HG02943 (cell line): ENCODE measurements around the gene ZFP36.

Source experiments
- ATAC-seq: cut with Tn5 transposase; IDR thresholded peaks from one replicate; pipeline ENCODE4 v1.9.1; 2021; ENCODE audit warnings: mild to moderate bottlenecking, low read depth, moderate library complexity; ENCODE audit not compliant: unreplicated experiment

The ZFP36 gene

DNA sequence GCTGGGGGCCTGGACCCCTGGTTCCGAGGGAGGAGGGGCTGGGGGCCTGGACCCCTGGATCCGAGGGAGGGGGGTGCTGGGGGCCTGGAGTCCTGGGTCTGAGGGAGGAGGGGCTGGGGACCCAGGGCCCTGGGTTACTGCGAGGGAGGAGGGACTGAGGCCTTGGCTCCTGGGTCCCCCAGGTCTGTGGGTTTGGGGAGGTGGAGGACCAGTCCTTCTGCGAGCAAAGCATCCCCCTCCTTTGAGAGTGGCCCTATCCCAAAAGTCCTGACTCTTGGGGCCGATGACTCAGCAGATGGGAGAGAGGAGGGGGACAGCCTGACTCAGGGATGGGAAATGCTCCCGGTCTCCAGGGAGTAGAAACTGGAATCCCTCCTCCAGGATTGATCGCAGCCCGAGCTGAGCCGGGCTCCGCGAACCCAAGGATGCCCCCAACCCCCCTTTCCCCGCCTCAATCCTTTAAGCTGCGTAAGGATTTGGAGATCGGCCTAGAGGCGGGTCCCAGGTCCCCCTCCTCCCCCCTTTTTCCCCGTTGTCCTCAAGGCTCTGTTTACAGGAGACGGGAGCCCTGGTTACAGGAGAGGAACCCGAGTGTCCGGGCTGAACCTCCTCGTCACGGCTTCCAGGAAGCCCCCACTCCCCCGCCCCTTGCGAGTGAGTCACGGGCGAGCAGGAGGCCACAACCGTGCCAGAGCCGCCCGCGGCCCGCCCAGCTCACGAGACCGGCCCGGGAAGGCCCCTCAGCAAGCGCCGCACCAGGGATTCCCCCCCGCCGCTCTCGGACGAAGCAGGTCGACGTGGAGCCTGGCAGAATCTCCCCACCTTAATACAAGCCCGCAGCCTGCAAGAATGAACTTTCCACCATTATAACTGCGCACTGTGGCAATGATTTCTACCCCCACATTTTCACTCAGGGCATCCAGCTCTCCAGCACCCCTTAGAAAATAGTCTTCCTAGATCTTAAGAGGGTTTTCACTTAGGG lies 3.0 kb upstream of the ZFP36 start:
- no peak for ATAC-seq

DNA sequence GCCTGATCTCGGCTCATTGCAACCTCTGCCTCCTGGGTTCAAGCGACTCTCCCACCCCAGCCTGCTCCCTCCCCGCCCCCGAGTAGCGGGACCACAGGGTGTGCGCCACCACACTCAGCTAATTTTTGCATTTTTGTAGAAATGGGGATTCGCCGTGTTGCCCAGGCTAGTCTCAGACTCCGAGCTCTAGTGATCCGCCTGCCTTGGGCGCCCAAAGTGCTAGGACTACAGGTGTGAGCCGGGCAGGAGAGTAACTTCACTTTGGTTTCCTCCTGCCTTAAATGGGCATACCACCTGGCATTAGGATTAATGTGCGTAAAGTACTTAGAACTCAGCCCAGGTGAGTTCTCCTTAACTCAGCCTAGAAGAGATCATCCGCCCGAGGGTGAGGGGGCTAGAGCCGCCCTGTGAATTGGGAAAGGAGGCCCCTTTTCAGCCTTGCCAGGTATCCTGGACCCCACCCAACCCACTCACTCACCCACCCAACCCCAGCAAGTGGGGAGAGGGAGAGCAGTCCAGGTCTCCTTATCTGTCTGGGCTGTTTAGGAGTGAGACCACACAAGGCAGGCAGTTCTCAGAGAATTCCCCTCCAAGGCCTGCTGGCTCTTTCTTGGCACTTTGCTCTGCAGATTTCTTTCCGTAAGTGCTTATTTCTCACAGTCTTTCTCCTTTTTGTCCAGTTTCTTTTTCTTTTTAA lies 1.2 kb upstream of the ZFP36 start:
- ATAC-seq = no peak

DNA sequence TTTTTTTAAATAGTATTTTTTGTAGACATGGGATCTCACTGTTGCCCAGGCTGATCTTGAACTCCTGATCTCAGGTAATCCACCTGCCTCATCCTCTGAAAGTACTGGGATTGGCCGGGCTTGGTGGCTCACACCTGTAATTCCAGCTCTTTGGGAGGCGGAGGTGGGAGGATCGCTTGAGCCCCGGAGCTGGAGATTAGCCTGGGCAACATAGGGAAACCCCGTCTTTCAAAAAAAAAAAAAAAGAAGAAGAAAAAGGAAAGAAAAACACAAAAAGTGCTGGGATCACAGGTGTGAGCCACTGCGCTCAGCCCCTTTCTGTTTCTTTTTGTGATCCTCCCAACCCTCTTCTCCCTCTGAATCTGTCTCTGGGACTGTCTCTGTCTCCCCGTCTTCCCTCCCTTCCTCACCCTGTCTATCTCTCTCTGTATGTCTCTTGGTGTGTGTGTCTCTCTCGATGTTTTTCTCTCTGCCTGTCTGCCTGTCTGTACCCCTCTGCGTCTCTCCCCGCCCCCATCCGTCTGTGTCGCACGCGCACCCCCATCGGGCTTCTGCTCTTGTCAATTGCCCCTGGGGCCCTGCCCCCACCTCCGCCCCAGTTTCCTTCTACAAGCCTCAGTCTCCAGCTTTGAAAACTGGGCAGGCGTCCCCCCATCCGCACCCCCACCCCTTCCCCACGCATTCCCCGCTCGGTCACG lies 540 bp upstream of the ZFP36 start:
- no peak for ATAC-seq

DNA sequence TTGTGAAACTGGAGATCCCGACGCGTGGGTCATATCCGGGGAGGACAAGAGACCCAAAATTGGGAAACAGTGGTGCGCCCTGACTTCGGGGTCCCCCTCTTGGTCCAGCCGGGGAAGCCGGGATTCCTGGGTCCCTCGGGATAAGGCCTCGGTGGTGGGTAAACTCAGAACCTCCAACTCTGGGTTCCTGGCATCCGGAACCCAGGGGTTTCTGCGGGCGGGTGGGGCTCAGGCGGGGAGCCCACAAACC lies 688 bp downstream of the ZFP36 start:
- no peak for ATAC-seq

DNA sequence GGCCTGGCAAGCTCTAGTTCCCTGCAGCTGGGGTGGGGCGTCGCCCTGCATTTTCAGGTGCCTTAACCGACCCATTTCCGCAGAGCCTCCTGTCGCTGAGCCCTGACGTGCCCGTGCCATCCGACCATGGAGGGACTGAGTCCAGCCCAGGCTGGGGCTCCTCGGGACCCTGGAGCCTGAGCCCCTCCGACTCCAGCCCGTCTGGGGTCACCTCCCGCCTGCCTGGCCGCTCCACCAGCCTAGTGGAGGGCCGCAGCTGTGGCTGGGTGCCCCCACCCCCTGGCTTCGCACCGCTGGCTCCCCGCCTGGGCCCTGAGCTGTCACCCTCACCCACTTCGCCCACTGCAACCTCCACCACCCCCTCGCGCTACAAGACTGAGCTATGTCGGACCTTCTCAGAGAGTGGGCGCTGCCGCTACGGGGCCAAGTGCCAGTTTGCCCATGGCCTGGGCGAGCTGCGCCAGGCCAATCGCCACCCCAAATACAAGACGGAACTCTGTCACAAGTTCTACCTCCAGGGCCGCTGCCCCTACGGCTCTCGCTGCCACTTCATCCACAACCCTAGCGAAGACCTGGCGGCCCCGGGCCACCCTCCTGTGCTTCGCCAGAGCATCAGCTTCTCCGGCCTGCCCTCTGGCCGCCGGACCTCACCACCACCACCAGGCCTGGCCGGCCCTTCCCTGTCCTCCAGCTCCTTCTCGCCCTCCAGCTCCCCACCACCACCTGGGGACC lies 1.2 kb downstream of the ZFP36 start:
- ATAC-seq = no peak

DNA sequence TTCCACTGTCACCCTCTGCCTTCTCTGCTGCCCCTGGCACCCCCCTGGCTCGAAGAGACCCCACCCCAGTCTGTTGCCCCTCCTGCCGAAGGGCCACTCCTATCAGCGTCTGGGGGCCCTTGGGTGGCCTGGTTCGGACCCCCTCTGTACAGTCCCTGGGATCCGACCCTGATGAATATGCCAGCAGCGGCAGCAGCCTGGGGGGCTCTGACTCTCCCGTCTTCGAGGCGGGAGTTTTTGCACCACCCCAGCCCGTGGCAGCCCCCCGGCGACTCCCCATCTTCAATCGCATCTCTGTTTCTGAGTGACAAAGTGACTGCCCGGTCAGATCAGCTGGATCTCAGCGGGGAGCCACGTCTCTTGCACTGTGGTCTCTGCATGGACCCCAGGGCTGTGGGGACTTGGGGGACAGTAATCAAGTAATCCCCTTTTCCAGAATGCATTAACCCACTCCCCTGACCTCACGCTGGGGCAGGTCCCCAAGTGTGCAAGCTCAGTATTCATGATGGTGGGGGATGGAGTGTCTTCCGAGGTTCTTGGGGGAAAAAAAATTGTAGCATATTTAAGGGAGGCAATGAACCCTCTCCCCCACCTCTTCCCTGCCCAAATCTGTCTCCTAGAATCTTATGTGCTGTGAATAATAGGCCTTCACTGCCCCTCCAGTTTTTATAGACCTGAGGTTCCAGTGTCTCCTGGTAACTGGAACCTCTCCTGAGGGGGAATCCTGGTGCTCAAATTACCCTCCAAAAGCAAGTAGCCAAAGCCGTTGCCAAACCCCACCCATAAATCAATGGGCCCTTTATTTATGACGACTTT lies 2.0 kb downstream of the ZFP36 start:
- ATAC-seq = no peak

DNA sequence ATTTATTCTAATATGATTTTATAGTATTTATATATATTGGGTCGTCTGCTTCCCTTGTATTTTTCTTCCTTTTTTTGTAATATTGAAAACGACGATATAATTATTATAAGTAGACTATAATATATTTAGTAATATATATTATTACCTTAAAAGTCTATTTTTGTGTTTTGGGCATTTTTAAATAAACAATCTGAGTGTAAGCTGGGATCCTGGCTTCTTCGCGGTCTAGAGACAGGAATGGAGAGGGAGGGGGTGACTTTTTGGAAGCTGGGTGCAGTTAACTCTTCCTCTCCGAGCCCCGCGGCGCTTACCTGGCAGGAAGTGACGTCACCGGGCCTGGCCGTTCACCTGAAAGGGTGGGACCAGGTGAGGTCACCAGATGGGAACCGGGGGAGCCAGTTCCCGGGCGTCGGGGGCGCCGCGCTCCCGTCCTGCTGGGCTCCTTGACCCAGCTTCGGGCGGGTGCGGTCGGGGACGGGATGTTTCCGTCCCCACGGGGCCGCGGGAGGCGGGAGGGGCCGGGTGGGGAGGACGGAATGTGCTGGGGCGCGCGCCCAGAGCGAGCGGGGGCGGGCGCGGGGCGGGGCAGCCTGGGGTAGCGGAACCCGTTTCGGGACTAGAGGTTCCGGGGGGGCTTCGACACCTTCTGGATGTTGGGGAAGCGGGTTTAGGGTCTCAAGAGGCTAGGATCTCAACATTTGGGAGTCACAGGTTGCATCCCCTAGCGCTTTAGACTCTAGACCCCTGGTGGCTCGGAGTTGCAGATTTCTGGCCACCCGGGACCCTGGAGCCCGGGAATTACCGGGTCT lies 2.8 kb downstream of the ZFP36 start:
- no peak for ATAC-seq

DNA sequence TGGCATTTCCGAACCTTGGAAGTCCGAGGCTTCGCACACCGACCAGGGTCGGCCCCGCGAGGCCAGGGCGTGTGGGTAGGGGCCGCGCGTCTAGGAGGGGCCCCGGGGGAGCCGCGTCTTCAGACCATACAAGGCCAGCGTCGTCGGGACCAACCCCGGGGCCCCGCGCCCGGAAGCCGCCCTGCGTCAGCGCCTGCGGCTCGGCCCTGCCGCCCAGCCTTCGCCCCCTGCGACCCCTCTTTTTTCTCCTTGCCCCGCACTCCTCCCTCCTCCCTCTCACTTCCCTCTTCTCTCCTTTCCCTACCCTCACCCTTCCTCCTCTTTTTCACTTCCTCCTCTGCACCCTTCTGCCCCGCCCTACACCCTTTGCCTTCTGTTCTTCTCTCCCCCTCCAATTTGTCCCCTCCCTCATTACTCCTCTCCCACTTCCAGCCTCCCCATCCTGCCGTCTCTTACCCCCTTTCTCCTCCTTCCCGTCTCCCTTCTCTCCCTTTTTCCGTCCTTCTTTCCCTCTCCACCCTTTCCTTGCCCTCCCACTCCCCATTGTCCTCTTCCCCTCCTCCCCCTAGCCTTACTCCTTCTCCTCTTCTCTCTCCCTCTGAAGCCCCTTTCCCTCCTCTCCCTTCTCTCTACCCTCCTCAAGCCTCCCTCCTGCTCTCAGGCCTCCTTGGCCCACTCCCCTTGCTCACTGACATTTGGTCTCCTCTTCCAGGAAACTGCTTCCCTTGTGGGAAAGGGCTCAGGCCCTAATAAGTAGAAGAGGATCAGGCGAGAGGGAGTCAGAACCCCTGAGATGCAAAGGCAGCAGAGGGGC lies 3.6 kb downstream of the ZFP36 start:
- no peak for ATAC-seq

DNA sequence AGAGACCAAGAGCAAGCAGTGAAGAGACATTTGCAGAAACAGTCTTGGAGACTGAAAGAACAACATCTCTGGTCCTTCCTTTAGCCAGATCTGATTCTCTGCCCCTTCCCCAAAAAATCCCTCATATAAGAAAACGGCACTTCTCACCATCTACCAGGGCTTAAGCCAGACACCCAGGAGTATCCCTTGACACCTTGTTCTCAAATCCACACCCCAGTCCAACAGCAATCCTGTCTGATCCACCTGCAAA lies 4.1 kb downstream of the ZFP36 start:
- ATAC-seq = no peak

DNA sequence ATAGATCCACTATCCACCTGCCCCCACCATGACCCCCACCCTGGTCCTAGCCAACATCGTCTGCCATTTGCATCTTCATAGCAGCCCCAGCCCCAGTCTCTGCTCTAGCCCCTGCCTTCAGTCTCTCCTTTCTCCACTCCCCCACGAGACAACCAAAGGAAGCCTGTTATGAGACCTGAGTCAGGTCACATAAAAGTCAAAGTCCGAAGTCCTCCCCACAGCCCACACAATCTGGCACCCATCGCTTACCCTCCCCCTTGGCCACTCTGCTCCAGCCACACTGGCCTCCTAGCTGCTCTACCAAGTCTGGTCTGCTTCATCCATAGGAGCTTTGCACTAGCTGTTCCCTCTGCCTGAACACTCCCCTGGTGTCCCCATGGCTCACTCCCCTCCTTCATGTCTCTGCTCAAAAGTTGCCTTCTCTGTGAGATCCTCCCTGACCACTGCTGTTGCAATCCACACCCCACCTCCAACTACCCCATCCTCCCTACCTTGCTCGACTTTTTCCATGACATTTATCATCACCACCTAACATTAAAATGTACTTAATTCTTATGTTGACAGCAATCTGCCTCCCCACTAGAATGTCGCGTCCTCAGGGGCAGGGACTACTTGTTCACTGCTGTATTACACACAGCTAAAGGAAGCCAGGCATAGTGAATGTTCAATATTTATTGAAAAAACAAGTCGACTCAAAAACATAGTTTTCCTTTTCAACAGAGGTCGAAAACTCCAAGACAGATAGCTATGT lies 4.6 kb downstream of the ZFP36 start:
- no peak for ATAC-seq

DNA sequence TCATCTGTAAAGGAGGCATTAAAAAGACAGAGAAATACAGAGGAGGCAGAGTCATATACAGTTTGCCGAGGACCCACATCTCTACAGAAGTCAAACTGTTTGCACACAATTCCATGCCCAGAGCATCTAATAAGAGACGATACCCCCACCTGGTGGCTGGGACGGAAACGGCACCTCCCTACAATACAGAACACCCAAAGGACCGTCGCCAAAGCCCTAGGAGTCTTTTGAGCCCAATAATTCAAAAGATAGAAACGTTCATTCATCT lies 5.1 kb downstream of the ZFP36 start:
- ATAC-seq = peak; percentile 22

DNA sequence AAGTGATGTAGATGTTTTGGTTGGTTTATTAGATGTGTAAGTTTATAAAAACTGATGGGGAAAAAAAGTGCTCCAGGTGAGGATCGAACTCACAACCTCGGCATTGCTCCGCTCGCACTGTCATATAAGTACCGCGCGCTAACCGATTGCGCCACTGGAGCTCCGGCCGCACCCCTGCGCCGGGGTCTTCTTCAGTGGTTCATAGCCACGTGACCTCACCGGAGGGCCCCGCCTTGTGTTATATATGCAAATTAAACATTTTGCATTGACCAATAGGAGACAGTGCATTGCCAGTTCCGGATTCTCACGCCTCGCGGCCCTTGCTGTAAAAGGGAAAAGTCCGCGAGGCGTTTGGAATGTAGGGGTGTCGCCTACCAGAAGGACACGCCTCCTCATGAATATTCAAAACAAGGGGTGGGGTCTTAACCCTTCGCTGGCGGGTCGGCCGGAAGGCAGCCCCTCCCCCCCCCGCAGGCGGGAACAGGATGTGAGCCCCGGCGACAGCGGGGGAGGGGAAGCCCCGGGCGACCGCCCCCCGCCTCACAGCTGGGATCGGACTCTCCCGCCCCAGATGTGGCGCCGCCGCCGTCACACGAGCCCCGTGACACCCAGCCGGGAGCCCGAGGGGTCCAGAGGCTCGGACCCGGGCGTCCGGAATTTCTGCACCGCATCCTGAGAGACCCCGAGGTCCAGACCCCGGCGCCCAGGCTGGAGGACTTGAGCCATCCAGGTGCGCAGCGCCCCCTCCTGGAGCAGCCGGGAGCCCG lies 5.6 kb downstream of the ZFP36 start, which contains the start of gene PLEKHG2:
Gene PLEKHG2, plus strand, starts transcription at position 570 of the 767 bp plus-strand sequence. CDS start 1,418 bp downstream, outside the sequence.
- ATAC-seq = peak; percentile 48

DNA sequence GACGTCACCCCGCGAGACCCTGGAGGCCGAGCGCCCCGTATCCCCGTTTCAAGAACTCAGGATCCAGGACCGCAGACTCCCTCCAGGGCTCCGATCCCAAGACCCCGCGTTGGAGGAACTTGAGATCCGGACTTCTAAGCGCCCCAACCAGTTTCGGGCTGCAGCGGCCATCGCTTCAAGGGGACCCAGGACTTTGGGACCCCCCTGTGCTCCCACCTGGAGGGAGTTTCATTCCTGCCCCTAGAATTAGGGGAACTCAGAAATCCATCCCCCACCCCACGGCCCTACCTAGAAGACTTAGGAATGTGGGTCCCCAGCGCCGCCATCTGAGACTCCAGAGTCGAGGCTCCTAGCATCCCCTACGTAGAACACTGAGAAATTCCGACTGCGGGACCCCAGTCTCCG lies 6.2 kb downstream of the ZFP36 start:
- ATAC-seq = no peak

DNA sequence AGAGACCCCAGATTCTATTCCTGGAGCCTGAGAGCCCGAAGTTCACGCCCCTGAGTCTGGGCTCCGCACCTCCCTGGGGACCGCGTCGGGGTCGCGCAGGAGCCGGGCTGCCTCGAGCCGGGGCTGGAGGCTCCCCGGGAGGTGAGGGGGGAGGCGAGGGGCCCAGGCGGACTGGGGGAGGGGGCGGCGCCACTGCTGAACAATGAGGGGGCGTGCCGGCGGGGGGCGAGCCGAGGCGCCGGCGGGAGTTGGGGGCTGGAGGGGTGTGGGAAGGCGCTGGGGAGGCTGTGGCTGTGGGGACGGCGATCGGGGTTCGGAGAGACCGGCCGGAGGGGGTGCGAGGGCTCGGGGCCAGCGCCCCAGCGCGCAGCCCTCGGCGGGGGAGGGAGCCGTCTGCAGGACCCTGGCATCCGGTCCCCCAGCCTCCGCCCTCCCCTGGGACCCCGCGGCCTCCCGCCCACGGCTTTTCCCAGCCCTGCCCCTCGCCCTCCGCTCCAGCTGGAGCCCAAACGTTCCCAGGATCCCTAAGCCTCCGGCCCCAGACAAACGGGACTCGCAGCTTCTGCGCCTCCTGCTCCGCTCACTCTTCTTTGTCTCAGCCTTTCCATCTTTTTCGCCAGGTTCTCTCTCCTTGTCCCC lies 6.7 kb downstream of the ZFP36 start:
- ATAC-seq = no peak

DNA sequence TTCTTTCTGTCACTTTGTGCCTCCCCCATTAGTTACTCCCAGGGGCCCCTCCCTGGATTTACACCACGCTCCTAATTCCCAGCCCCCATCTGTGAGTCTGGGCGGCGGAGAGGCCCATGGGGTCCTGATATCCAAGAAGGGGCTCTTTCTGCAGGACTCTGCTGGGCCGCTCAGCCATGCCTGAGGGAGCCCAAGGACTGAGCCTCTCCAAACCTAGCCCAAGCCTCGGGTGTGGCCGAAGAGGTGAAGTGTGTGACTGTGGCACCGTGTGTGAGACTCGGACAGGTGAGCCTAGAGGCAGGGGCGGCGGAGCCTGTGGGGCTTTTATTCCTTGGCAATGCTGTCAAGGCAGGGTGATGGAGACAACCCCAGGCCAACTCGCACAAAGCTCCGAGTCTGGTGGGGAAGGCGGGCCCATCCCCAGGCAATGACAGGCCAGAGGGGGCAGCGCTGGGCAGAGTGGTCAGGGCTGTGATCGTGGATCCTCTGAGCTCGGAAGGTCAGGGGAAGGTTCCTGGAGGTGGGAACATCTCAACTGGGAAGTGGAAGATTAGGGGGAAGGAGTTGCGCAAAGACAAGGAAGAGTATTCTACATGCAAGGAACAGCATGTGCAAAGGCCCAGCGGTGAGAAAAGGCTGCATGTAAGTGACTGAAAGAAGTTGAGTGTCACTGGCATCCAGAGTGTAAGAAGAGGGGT lies 7.4 kb downstream of the ZFP36 start:
- no peak for ATAC-seq
